ENCODE results near the gene CATSPERE.
"Not testable (repeated sequence)": the region's sequence is repeated elsewhere in the genome, so short reads cannot be mapped to it uniquely, and the experiment has no call there.

The CATSPERE gene

GRCh38 chr1:244633140-244633539 is 172.1 kb downstream of the CATSPERE start:
- ATAC-seq (no peak), DNase-seq (no peak)

GRCh38 chr1:244634546-244634945 is 173.5 kb downstream of the CATSPERE start:
- no peak for DNase-seq
- no peak for ATAC-seq

- no peak for DNase-seq
- no peak for ATAC-seq
Observed at GRCh38 chr1:244636488-244637259, 175.6 kb downstream of the CATSPERE start.

GRCh38 chr1:244639561-244639960 is 178.5 kb downstream of the CATSPERE start:
- ATAC-seq (no peak), DNase-seq (no peak)

GRCh38 chr1:244640917-244641316 is 179.8 kb downstream of the CATSPERE start:
- ATAC-seq (no peak), DNase-seq (no peak)

GRCh38 chr1:244642526-244642925 is 181.5 kb downstream of the CATSPERE start:
- DNase-seq (no peak), ATAC-seq (no peak)

- DNase-seq = no peak
Observed at GRCh38 chr1:244642988-244643387, 181.9 kb downstream of the CATSPERE start.

GRCh38 chr1:244645414-244645813 is 184.3 kb downstream of the CATSPERE start:
- ATAC-seq = no peak

More at GRCh38 chr1:244642988-244643387, 181.9 kb downstream of the CATSPERE start:
- ATAC-seq = no peak

GRCh38 chr1:244645890-244646289 is 184.8 kb downstream of the CATSPERE start:
- no peak for ATAC-seq

More at GRCh38 chr1:244645414-244645813, 184.3 kb downstream of the CATSPERE start:
- DNase-seq = no peak

GRCh38 chr1:244647819-244648218 is 186.7 kb downstream of the CATSPERE start:
- ATAC-seq = no peak
- DNase-seq = no peak

More at GRCh38 chr1:244645890-244646289, 184.8 kb downstream of the CATSPERE start:
- no peak for DNase-seq

- ATAC-seq (no peak), DNase-seq (no peak)
Observed at GRCh38 chr1:244651956-244652622, 191.0 kb downstream of the CATSPERE start.

GRCh38 chr1:244652623-244653438 is 191.8 kb downstream of the CATSPERE start, which contains the start of gene DESI2:
Gene DESI2 (plus strand): TSS chr1:244653126. CDS start chr1:244653314, 188 bp downstream.
- peak; percentile 98 for ATAC-seq
- peak; percentile 94 for DNase-seq

- ATAC-seq (no peak), DNase-seq (peak; percentile 34)
Observed at GRCh38 chr1:244653439-244654107, 192.5 kb downstream of the CATSPERE start.

GRCh38 chr1:244654108-244655038 is 193.3 kb downstream of the CATSPERE start:
- ATAC-seq (no peak), DNase-seq (no peak)

- no peak for ATAC-seq
Observed at GRCh38 chr1:244655186-244655585, 194.1 kb downstream of the CATSPERE start.

GRCh38 chr1:244657421-244657820 is 196.3 kb downstream of the CATSPERE start:
- DNase-seq (no peak), ATAC-seq (no peak)

More at GRCh38 chr1:244655186-244655585, 194.1 kb downstream of the CATSPERE start:
- DNase-seq = no peak

GRCh38 chr1:244659694-244660093 is 198.6 kb downstream of the CATSPERE start:
- ATAC-seq = no peak
- DNase-seq = no peak

- ATAC-seq (no peak), DNase-seq (no peak)
Observed at GRCh38 chr1:244660595-244660994, 199.5 kb downstream of the CATSPERE start.

GRCh38 chr1:244661569-244662312 is 200.7 kb downstream of the CATSPERE start:
- ATAC-seq, DNase-seq: not testable (repeated sequence)

- DNase-seq = no peak
Observed at GRCh38 chr1:244662599-244662998, 201.5 kb downstream of the CATSPERE start.

More at GRCh38 chr1:244662599-244662998, 201.5 kb downstream of the CATSPERE start:
- no peak for ATAC-seq
